CD4-positive, CD25-positive, alpha-beta regulatory T cell (primary cell): ENCODE measurements around the gene CD4. TPM values are rescaled to one million over a fixed set of nuclear protein-coding genes. Genes with fewer than 3 reads are reported as not detected.
A peak's percentile ranks its signal among the peaks of the same experiment; 100 is the strongest.

ENCODE experiments used
- ATAC-seq, 2 donors: fragments of 150-1000 bp; cut with Tn5 transposase; one replicate each; pipeline ENCODE4 v1.10.0; 2021; ENCODE audit warnings: low read depth in 2 of 2, moderate number of reproducible peaks in 2 of 2, moderate library complexity in 1 of 2
- DNase-seq, 3 donors: peaks; one replicate each; pipeline versions ENCODE4 v3.0.0 to v3.0.0-alpha.2; 2012 to 2022; ENCODE audit warnings: mixed read lengths in 1 of 3
- H3K27ac ChIP-seq: one replicate; pipeline ENCODE4 v1.7.0; 2013; ENCODE audit warnings: mild to moderate bottlenecking, low read length; ENCODE audit not compliant: insufficient read depth, poor library complexity, severe bottlenecking
- H3K27me3 ChIP-seq: one replicate; pipeline ENCODE4 v1.7.0; 2013; ENCODE audit warnings: low read length; ENCODE audit not compliant: control insufficient read depth, insufficient read depth
- H3K36me3 ChIP-seq: one replicate; pipeline ENCODE4 v1.7.0; 2013; ENCODE audit warnings: mild to moderate bottlenecking, low read length, moderate library complexity; ENCODE audit not compliant: control insufficient read depth, insufficient read depth
- H3K4me1 ChIP-seq: 2 replicates; pipeline ENCODE4 v1.7.0; 2013; ENCODE audit warnings: mild to moderate bottlenecking, low read length; ENCODE audit not compliant: insufficient read depth, control insufficient read depth, poor library complexity, severe bottlenecking
- H3K4me3 ChIP-seq: one replicate; pipeline ENCODE4 v1.7.0; 2013; ENCODE audit warnings: low read depth, mild to moderate bottlenecking, low read length, moderate library complexity
- H3K9me3 ChIP-seq, 2 experiments: 1 replicate in 1 of 2; 2 replicates in 1 of 2; pipeline ENCODE4 v1.7.0; 2013; ENCODE audit warnings: low read length in 2 of 2, mild to moderate bottlenecking in 1 of 2, moderate library complexity in 1 of 2; ENCODE audit not compliant: control insufficient read depth in 2 of 2
- H3K27ac Mint-ChIP-seq, 3 donors: one replicate each; pipeline ENCODE4 v1.8.0; 2020 to 2022; ENCODE audit warnings: mild to moderate bottlenecking in 3 of 3, mixed read lengths in 3 of 3, moderate library complexity in 2 of 3
- H3K27me3 Mint-ChIP-seq: one replicate; pipeline ENCODE4 v1.8.0; 2022; ENCODE audit warnings: mild to moderate bottlenecking, mixed read lengths
- H3K36me3 Mint-ChIP-seq: one replicate; pipeline ENCODE4 v1.8.0; 2020; ENCODE audit warnings: mixed read lengths
- H3K4me1 Mint-ChIP-seq, 4 donors: one replicate each; pipeline ENCODE4 v1.8.0; 2020 to 2022; ENCODE audit warnings: mixed read lengths in 4 of 4, mild to moderate bottlenecking in 1 of 4
- H3K4me3 Mint-ChIP-seq, 4 donors: one replicate each; pipeline ENCODE4 v1.8.0; 2020 to 2022; ENCODE audit warnings: mild to moderate bottlenecking in 4 of 4, mixed read lengths in 4 of 4, moderate library complexity in 3 of 4
- H3K9me3 Mint-ChIP-seq, 7 donors: one replicate each; pipeline ENCODE4 v1.8.0; 2020 to 2022; ENCODE audit warnings: mixed read lengths in 7 of 7, mild to moderate bottlenecking in 3 of 7, moderate library complexity in 2 of 7
- polyA plus RNA-seq, 4 donors: library from polyadenylated mRNA; unstranded; fragments of 300-500 nt; fragmentation: Illumina TruSeq; gene quantifications; one replicate each; pipeline ENCODE4 v1.2.3, GENCODE V29; 2021
- total RNA-seq: library from RNA; stranded (reverse); gene quantifications from one replicate; pipeline ENCODE4 v1.2.3, GENCODE V29; 2022

Gene CD4
- total and polyA plus RNA-seq, 5 donors from 2014 or later, result 224 to 330 (median 321) TPM

- Mint-ChIP-seq H3K27ac (peak overlapping the region in 2 of 3 donors; percentile 67 to 79), H3K27me3 (peaks cover 36% of the 10 kb centered on the region), H3K9me3 (no peaks in the 10 kb centered on the region), H3K36me3 (no peaks in the 10 kb centered on the region), H3K4me3 (peak overlapping the region in 3 of 4 donors; percentile 78 to 83 (median 82)), H3K4me1 (peaks cover 0 to 70% (median 20%) of the 10 kb centered on the region in 4 donors)
- Histone ChIP-seq H3K27me3 (peaks cover 14% of the 10 kb centered on the region), H3K27ac (peak overlapping the region; percentile 14), H3K9me3 (no peaks in the 10 kb centered on the region), H3K4me1 (peaks cover 59% of the 10 kb centered on the region), H3K4me3 (no peak overlapping the region), H3K36me3 (no peaks in the 10 kb centered on the region)
- DNase-seq (no peak), ATAC-seq (no peak)
These were observed 13.8 kb upstream of the CD4 start for GRCh38 chr12:6775185-6776174.

GRCh38 chr12:6777386-6777785 is 11.9 kb upstream of the CD4 start:
- Histone ChIP-seq H3K4me1 (peaks cover 49% of the 10 kb centered on the region), H3K36me3 (no peaks in the 10 kb centered on the region), H3K4me3 (no peak overlapping the region), H3K27me3 (peaks cover 14% of the 10 kb centered on the region), H3K9me3 (no peaks in the 10 kb centered on the region), H3K27ac (no peak overlapping the region)
- DNase-seq, result no peak
- no peak overlapping the region for H3K27ac Mint-ChIP-seq
- ATAC-seq, result no peak
- H3K4me1 Mint-ChIP-seq, result peaks cover 0 to 66% (median 19%) of the 10 kb centered on the region in 4 donors
- no peaks in the 10 kb centered on the region for H3K9me3 Mint-ChIP-seq
- H3K36me3 Mint-ChIP-seq, result no peaks in the 10 kb centered on the region
- H3K4me3 Mint-ChIP-seq, result no peak overlapping the region
- peaks cover 30% of the 10 kb centered on the region for H3K27me3 Mint-ChIP-seq

GRCh38 chr12:6778217-6778573 is 11.1 kb upstream of the CD4 start:
- peak overlapping the region in 2 of 3 donors; percentile 69 to 95 for H3K27ac Mint-ChIP-seq
- H3K9me3 ChIP-seq, result no peaks in the 10 kb centered on the region
- H3K4me1 ChIP-seq, result peaks cover 41% of the 10 kb centered on the region
- H3K27me3 ChIP-seq, result peaks cover 11% of the 10 kb centered on the region
- H3K36me3 Mint-ChIP-seq, result no peaks in the 10 kb centered on the region
- DNase-seq (no peak), ATAC-seq (no peak)
- H3K27ac ChIP-seq, result no peak overlapping the region
- peak overlapping the region; percentile 62 to 95 (median 84) for H3K4me3 Mint-ChIP-seq
- peak overlapping the region; percentile 37 for H3K4me3 ChIP-seq
- H3K9me3 Mint-ChIP-seq, result no peaks in the 10 kb centered on the region
- H3K36me3 ChIP-seq, result no peaks in the 10 kb centered on the region
- peaks cover 0 to 62% (median 19%) of the 10 kb centered on the region in 4 donors for H3K4me1 Mint-ChIP-seq
- H3K27me3 Mint-ChIP-seq, result peaks cover 24% of the 10 kb centered on the region

GRCh38 chr12:6778574-6779550 is 10.5 kb upstream of the CD4 start:
- Mint-ChIP-seq H3K4me1 (peaks cover 0 to 65% (median 22%) of the 10 kb centered on the region in 4 donors), H3K36me3 (no peaks in the 10 kb centered on the region), H3K4me3 (peak overlapping the region; percentile 66 to 95 (median 84)), H3K27me3 (peaks cover 22% of the 10 kb centered on the region), H3K27ac (peak overlapping the region; percentile 64 to 95 (median 69)), H3K9me3 (no peaks in the 10 kb centered on the region)
- DNase-seq (peak; percentile 83 to 89 (median 86)), ATAC-seq (peak; percentile 87 to 88)
- peaks cover 34% of the 10 kb centered on the region for H3K4me1 ChIP-seq
- peak overlapping the region; percentile 17 for H3K27ac ChIP-seq
- H3K27me3 ChIP-seq, result peaks cover 11% of the 10 kb centered on the region
- no peaks in the 10 kb centered on the region for H3K9me3 ChIP-seq
- no peaks in the 10 kb centered on the region for H3K36me3 ChIP-seq
- H3K4me3 ChIP-seq, result peak overlapping the region; percentile 37

GRCh38 chr12:6779708-6780432 is 9.5 kb upstream of the CD4 start:
- H3K4me3 Mint-ChIP-seq, result peak overlapping the region in 3 of 4 donors; percentile 66 to 95 (median 80)
- H3K36me3 ChIP-seq, result no peaks in the 10 kb centered on the region
- no peaks in the 10 kb centered on the region for H3K36me3 Mint-ChIP-seq
- H3K9me3 Mint-ChIP-seq, result no peaks in the 10 kb centered on the region
- no peak overlapping the region for H3K4me3 ChIP-seq
- H3K4me1 Mint-ChIP-seq, result peaks cover 0 to 67% (median 17%) of the 10 kb centered on the region in 4 donors
- H3K4me1 ChIP-seq, result peaks cover 25% of the 10 kb centered on the region
- peak overlapping the region; percentile 56 to 84 (median 73) for H3K27ac Mint-ChIP-seq
- H3K9me3 ChIP-seq, result no peaks in the 10 kb centered on the region
- peaks cover 16% of the 10 kb centered on the region for H3K27me3 Mint-ChIP-seq
- H3K27me3 ChIP-seq, result peaks cover 9% of the 10 kb centered on the region
- DNase-seq (peak in 1 of 3 donors; percentile 54), ATAC-seq (no peak)
- no peak overlapping the region for H3K27ac ChIP-seq

GRCh38 chr12:6780573-6780972 is 8.8 kb upstream of the CD4 start:
- peaks cover 9% of the 10 kb centered on the region for H3K27me3 Mint-ChIP-seq
- no peaks in the 10 kb centered on the region for H3K36me3 ChIP-seq

GRCh38 chr12:6782119-6782518 is 7.2 kb upstream of the CD4 start:
- H3K4me1 ChIP-seq, result peaks cover 38% of the 10 kb centered on the region
- peaks cover 9 to 74% (median 26%) of the 10 kb centered on the region in 4 donors for H3K4me1 Mint-ChIP-seq

More at GRCh38 chr12:6780573-6780972, 8.8 kb upstream of the CD4 start:
- no peak for ATAC-seq
- Mint-ChIP-seq H3K27ac (peak overlapping the region; percentile 14 to 84 (median 56)), H3K4me1 (peaks cover 0 to 67% (median 16%) of the 10 kb centered on the region in 4 donors), H3K36me3 (no peaks in the 10 kb centered on the region), H3K9me3 (no peaks in the 10 kb centered on the region), H3K4me3 (peak overlapping the region in 1 of 4 donors; percentile 38)
- no peaks in the 10 kb centered on the region for H3K9me3 ChIP-seq
- H3K27me3 ChIP-seq, result peaks cover 4% of the 10 kb centered on the region
- H3K27ac ChIP-seq, result no peak overlapping the region
- DNase-seq, result no peak
- H3K4me3 ChIP-seq, result no peak overlapping the region
- H3K4me1 ChIP-seq, result peaks cover 22% of the 10 kb centered on the region

More at GRCh38 chr12:6782119-6782518, 7.2 kb upstream of the CD4 start:
- Mint-ChIP-seq H3K4me3 (peak overlapping the region in 1 of 4 donors; percentile 8), H3K27me3 (peaks cover 6% of the 10 kb centered on the region), H3K9me3 (no peaks in the 10 kb centered on the region), H3K36me3 (no peaks in the 10 kb centered on the region), H3K27ac (peak overlapping the region in 2 of 3 donors; percentile 56 to 67)
- H3K27me3 ChIP-seq, result no peaks in the 10 kb centered on the region
- no peak overlapping the region for H3K4me3 ChIP-seq
- H3K36me3 ChIP-seq, result no peaks in the 10 kb centered on the region
- no peak overlapping the region for H3K27ac ChIP-seq
- DNase-seq (no peak), ATAC-seq (no peak)
- no peaks in the 10 kb centered on the region for H3K9me3 ChIP-seq
